NCI-H2171 (cell line): ENCODE measurements around the gene OGDHL.
"Not testable (repeated sequence)": the region's sequence is repeated elsewhere in the genome, so short reads cannot be mapped to it uniquely, and the experiment has no call there.

ENCODE experiments used
- DNase-seq: peaks from one replicate; lab custom pipeline; 2025; lab: John Stamatoyannopoulos, UW

Gene OGDHL

GRCh38 chr10:49761789-49762565 lies at the start of gene OGDHL:
Gene OGDHL, minus strand, starts transcription at chr10:49762323. Its CDS starts 3,731 bp downstream, at chr10:49758592.
- peak; percentile 61 for DNase-seq

GRCh38 chr10:49803988-49804387 lies 41.9 kb upstream of the OGDHL start:
- DNase-seq: no peak

GRCh38 chr10:49798275-49798674 lies 36.2 kb upstream of the OGDHL start:
- DNase-seq: no peak

GRCh38 chr10:49791100-49791499 lies 29.0 kb upstream of the OGDHL start:
- no peak for DNase-seq

GRCh38 chr10:49784681-49785080 lies 22.6 kb upstream of the OGDHL start:
- DNase-seq: no peak

GRCh38 chr10:49783645-49784044 lies 21.5 kb upstream of the OGDHL start:
- DNase-seq: no peak

GRCh38 chr10:49781247-49781646 lies 19.1 kb upstream of the OGDHL start:
- DNase-seq: no peak

GRCh38 chr10:49778197-49778596 lies 16.1 kb upstream of the OGDHL start:
- no peak for DNase-seq

GRCh38 chr10:49776851-49777250 lies 14.7 kb upstream of the OGDHL start:
- no peak for DNase-seq

GRCh38 chr10:49775014-49775413 lies 12.9 kb upstream of the OGDHL start:
- DNase-seq: no peak

GRCh38 chr10:49772944-49773343 lies 10.8 kb upstream of the OGDHL start:
- not testable (repeated sequence) for DNase-seq

- not testable (repeated sequence) for DNase-seq
Observed at GRCh38 chr10:49771046-49771445, 8.9 kb upstream of the OGDHL start.

- no peak for DNase-seq
Observed at GRCh38 chr10:49769692-49770091, 7.6 kb upstream of the OGDHL start.

- no peak for DNase-seq
Observed at GRCh38 chr10:49768731-49769130, 6.6 kb upstream of the OGDHL start.

- DNase-seq: no peak
Observed at GRCh38 chr10:49768329-49768728, 6.2 kb upstream of the OGDHL start.

GRCh38 chr10:49767752-49768151 lies 5.6 kb upstream of the OGDHL start:
- no peak for DNase-seq

- no peak for DNase-seq
Observed at GRCh38 chr10:49766484-49766883, 4.4 kb upstream of the OGDHL start.

- no peak for DNase-seq
Observed at GRCh38 chr10:49762566-49762877, 399 bp upstream of the OGDHL start.

- DNase-seq: no peak
Observed at GRCh38 chr10:49761201-49761788, 828 bp downstream of the OGDHL start.

- no peak for DNase-seq
Observed at GRCh38 chr10:49760789-49761188, 1.3 kb downstream of the OGDHL start.

- DNase-seq: no peak
Observed at GRCh38 chr10:49759787-49760551, 2.2 kb downstream of the OGDHL start.

- no peak for DNase-seq
Observed at GRCh38 chr10:49758249-49758930, 3.7 kb downstream of the OGDHL start.

- no peak for DNase-seq
Observed at GRCh38 chr10:49756641-49757040, 5.5 kb downstream of the OGDHL start.
